ENCODE data around the gene GUCA2B.

Gene GUCA2B

GRCh38 chr1:42143896-42144710, 9.1 kb upstream of the GUCA2B start:
- DNase-seq = no peak

- DNase-seq = no peak
Observed at GRCh38 chr1:42144711-42145388, 8.4 kb upstream of the GUCA2B start.

- no peak for DNase-seq
Observed at GRCh38 chr1:42145389-42145716, 7.9 kb upstream of the GUCA2B start.

GRCh38 chr1:42145764-42146625, 7.2 kb upstream of the GUCA2B start:
- DNase-seq = no peak

GRCh38 chr1:42146626-42147320, 6.4 kb upstream of the GUCA2B start:
- peak; percentile 22 to 57 (median 41) for DNase-seq

- no peak for DNase-seq
Observed at GRCh38 chr1:42148166-42148565, 5.0 kb upstream of the GUCA2B start.

GRCh38 chr1:42150651-42151050, 2.6 kb upstream of the GUCA2B start:
- DNase-seq = no peak

- DNase-seq = no peak
Observed at GRCh38 chr1:42152119-42152518, 1.1 kb upstream of the GUCA2B start.

- no peak for DNase-seq
Observed at GRCh38 chr1:42153624-42154023, 414 bp downstream of the GUCA2B start.

- no peak for DNase-seq
Observed at GRCh38 chr1:42154685-42155084, 1.5 kb downstream of the GUCA2B start.

- DNase-seq = no peak
Observed at GRCh38 chr1:42155362-42155761, 2.2 kb downstream of the GUCA2B start.

GRCh38 chr1:42157667-42158066, 4.5 kb downstream of the GUCA2B start:
- DNase-seq = no peak

- DNase-seq = no peak
Observed at GRCh38 chr1:42158189-42158588, 5.0 kb downstream of the GUCA2B start.

GRCh38 chr1:42162181-42162580, 9.0 kb downstream of the GUCA2B start:
- no peak for DNase-seq

GRCh38 chr1:42163114-42163513, 9.9 kb downstream of the GUCA2B start:
- no peak for DNase-seq

- DNase-seq = no peak
Observed at GRCh38 chr1:42163536-42164503, 10.6 kb downstream of the GUCA2B start.

GRCh38 chr1:42164551-42165420, 11.6 kb downstream of the GUCA2B start, which contains the start of gene GUCA2A:
GUCA2A (minus strand) TSS chr1:42164745; CDS start chr1:42164712, 33 bp downstream.
- DNase-seq = no peak

GRCh38 chr1:42165511-42166210, 12.5 kb downstream of the GUCA2B start:
- DNase-seq = no peak

GRCh38 chr1:42167611-42168390, 14.6 kb downstream of the GUCA2B start:
- no peak for DNase-seq

Data from T-helper 1 cell (primary cell).